DND-41 (cell line): ENCODE measurements around the gene WFDC12.

Experiments
- CTCF ChIP-seq: IDR thresholded peaks from 2 replicates; pipeline ENCODE4 v1.5.1; 2012; ENCODE audit warnings: borderline replicate concordance, low read length, moderate library complexity, mild to moderate bottlenecking; ENCODE audit not compliant: poor library complexity, severe bottlenecking; ENCODE audit errors: extremely low read depth
- EZH2 ChIP-seq: IDR thresholded peaks from 3 replicates; pipeline ENCODE4 v1.6.1; 2012; ENCODE audit warnings: borderline replicate concordance, low read depth, mild to moderate bottlenecking, moderate library complexity, low read length, inconsistent platforms; ENCODE audit not compliant: severe bottlenecking

GRCh38 chr20:45083127-45083526, 41.1 kb downstream of the WFDC12 start:
- no peak for TF ChIP-seq EZH2
- TF ChIP-seq CTCF, result no peak
